Loucy (cell line): ENCODE measurements around the gene PRMT3.

Experiments
- EZH2phosphoT487 ChIP-seq: fragments of 200-600 bp; IDR thresholded peaks from 2 replicates; pipeline ENCODE4 v1.6.1; 2018; ENCODE audit warnings: antibody characterized with exemption, mild to moderate bottlenecking, moderate library complexity, borderline replicate concordance
- TF ChIP-seq, protein P1 (sequence below): fragments of 200-600 bp; sonication (generic); conservative IDR thresholded peaks from 2 replicates; pipeline ENCODE4 v1.5.1; 2014; ENCODE audit warnings: mild to moderate bottlenecking, antibody characterized with exemption, low read length

- TF ChIP-seq, protein P1, sequence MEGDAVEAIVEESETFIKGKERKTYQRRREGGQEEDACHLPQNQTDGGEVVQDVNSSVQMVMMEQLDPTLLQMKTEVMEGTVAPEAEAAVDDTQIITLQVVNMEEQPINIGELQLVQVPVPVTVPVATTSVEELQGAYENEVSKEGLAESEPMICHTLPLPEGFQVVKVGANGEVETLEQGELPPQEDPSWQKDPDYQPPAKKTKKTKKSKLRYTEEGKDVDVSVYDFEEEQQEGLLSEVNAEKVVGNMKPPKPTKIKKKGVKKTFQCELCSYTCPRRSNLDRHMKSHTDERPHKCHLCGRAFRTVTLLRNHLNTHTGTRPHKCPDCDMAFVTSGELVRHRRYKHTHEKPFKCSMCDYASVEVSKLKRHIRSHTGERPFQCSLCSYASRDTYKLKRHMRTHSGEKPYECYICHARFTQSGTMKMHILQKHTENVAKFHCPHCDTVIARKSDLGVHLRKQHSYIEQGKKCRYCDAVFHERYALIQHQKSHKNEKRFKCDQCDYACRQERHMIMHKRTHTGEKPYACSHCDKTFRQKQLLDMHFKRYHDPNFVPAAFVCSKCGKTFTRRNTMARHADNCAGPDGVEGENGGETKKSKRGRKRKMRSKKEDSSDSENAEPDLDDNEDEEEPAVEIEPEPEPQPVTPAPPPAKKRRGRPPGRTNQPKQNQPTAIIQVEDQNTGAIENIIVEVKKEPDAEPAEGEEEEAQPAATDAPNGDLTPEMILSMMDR = no peak
- TF ChIP-seq EZH2phosphoT487 = no peak
These were observed 171.2 kb downstream of the PRMT3 start for GRCh38 chr11:20558741-20559140.
